ENCODE results near the gene CDCA5. TPM values are rescaled to one million over a fixed set of nuclear protein-coding genes. Genes with fewer than 3 reads are reported as not detected.

The CDCA5 gene
- total and polyA plus RNA-seq, 5 donors from 2014 or later: 0.78 to 3.2 (median 1.7) TPM

GRCh38 chr11:65107751-65108468 lies 24.1 kb upstream of the CDCA5 start:
- Mint-ChIP-seq H3K36me3 (peaks cover 22% of the 10 kb centered on the region), H3K9me3 (no peaks in the 10 kb centered on the region), H3K4me3 (no peak overlapping the region), H3K27me3 (no peaks in the 10 kb centered on the region), H3K27ac (no peak overlapping the region), H3K4me1 (peaks cover 4 to 43% (median 30%) of the 10 kb centered on the region in 4 donors)
- Histone ChIP-seq H3K36me3 (ENCODE audit: control insufficient read depth, insufficient read depth, low read length) (peaks cover 33% of the 10 kb centered on the region), H3K27me3 (ENCODE audit: control insufficient read depth, insufficient read depth, low read length) (no peaks in the 10 kb centered on the region), H3K27ac (ENCODE audit: insufficient read depth, low read length, poor library complexity, severe bottlenecking) (no peak overlapping the region), H3K4me3 (ENCODE audit: low read depth, low read length) (no peak overlapping the region), H3K4me1 (ENCODE audit: control insufficient read depth, insufficient read depth, low read length, poor library complexity, severe bottlenecking) (peaks cover 29% of the 10 kb centered on the region), H3K9me3 (ENCODE audit: control insufficient read depth in 2 of 2, low read length in 2 of 2) (no peaks in the 10 kb centered on the region)
- DNase-seq (no peak), ATAC-seq (ENCODE audit: low read depth in 2 of 2) (no peak)

- no peak for ATAC-seq (ENCODE audit: low read depth in 2 of 2)
These were observed 23.2 kb upstream of the CDCA5 start for GRCh38 chr11:65107078-65107477.

GRCh38 chr11:65104628-65105027 lies 20.8 kb upstream of the CDCA5 start:
- Mint-ChIP-seq H3K9me3 (no peaks in the 10 kb centered on the region), H3K27me3 (no peaks in the 10 kb centered on the region), H3K27ac (peak overlapping the region; percentile 63 to 79 (median 76)), H3K4me3 (no peak overlapping the region), H3K4me1 (peaks cover 9 to 27% (median 20%) of the 10 kb centered on the region in 4 donors), H3K36me3 (peaks cover 21% of the 10 kb centered on the region)
- DNase-seq: no peak
- no peak overlapping the region for H3K4me3 ChIP-seq (ENCODE audit: low read depth, low read length)
- H3K4me1 ChIP-seq (ENCODE audit: control insufficient read depth, insufficient read depth, low read length, poor library complexity, severe bottlenecking): no peaks in the 10 kb centered on the region
- no peaks in the 10 kb centered on the region for H3K9me3 ChIP-seq (ENCODE audit: control insufficient read depth in 2 of 2, low read length in 2 of 2)
- H3K27ac ChIP-seq (ENCODE audit: insufficient read depth, low read length, poor library complexity, severe bottlenecking): no peak overlapping the region
- H3K27me3 ChIP-seq (ENCODE audit: control insufficient read depth, insufficient read depth, low read length): no peaks in the 10 kb centered on the region
- ATAC-seq (ENCODE audit: low read depth in 2 of 2): no peak
- peaks cover 45% of the 10 kb centered on the region for H3K36me3 ChIP-seq (ENCODE audit: control insufficient read depth, insufficient read depth, low read length)

More at GRCh38 chr11:65107078-65107477, 23.2 kb upstream of the CDCA5 start:
- no peaks in the 10 kb centered on the region for H3K9me3 ChIP-seq (ENCODE audit: control insufficient read depth in 2 of 2, low read length in 2 of 2)
- H3K9me3 Mint-ChIP-seq: no peaks in the 10 kb centered on the region
- H3K27ac Mint-ChIP-seq: no peak overlapping the region
- no peak for DNase-seq
- H3K36me3 ChIP-seq (ENCODE audit: control insufficient read depth, insufficient read depth, low read length): peaks cover 40% of the 10 kb centered on the region
- H3K27me3 Mint-ChIP-seq: no peaks in the 10 kb centered on the region
- H3K27ac ChIP-seq (ENCODE audit: insufficient read depth, low read length, poor library complexity, severe bottlenecking): no peak overlapping the region
- H3K27me3 ChIP-seq (ENCODE audit: control insufficient read depth, insufficient read depth, low read length): no peaks in the 10 kb centered on the region
- H3K4me3 Mint-ChIP-seq: peak overlapping the region in 2 of 4 donors; percentile 63 to 83
- peaks cover 4 to 43% (median 30%) of the 10 kb centered on the region in 4 donors for H3K4me1 Mint-ChIP-seq
- peaks cover 21% of the 10 kb centered on the region for H3K4me1 ChIP-seq (ENCODE audit: control insufficient read depth, insufficient read depth, low read length, poor library complexity, severe bottlenecking)
- H3K4me3 ChIP-seq (ENCODE audit: low read depth, low read length): no peak overlapping the region
- peaks cover 22% of the 10 kb centered on the region for H3K36me3 Mint-ChIP-seq

GRCh38 chr11:65103476-65103875 lies 19.6 kb upstream of the CDCA5 start:
- Histone ChIP-seq H3K9me3 (ENCODE audit: control insufficient read depth in 2 of 2, low read length in 2 of 2) (no peaks in the 10 kb centered on the region), H3K36me3 (ENCODE audit: control insufficient read depth, insufficient read depth, low read length) (peaks cover 37% of the 10 kb centered on the region), H3K4me3 (ENCODE audit: low read depth, low read length) (no peak overlapping the region), H3K27me3 (ENCODE audit: control insufficient read depth, insufficient read depth, low read length) (no peaks in the 10 kb centered on the region), H3K4me1 (ENCODE audit: control insufficient read depth, insufficient read depth, low read length, poor library complexity, severe bottlenecking) (peaks cover under 1% of the 10 kb centered on the region), H3K27ac (ENCODE audit: insufficient read depth, low read length, poor library complexity, severe bottlenecking) (no peak overlapping the region)
- no peak overlapping the region for H3K4me3 Mint-ChIP-seq
- H3K4me1 Mint-ChIP-seq: peaks cover 9 to 27% (median 24%) of the 10 kb centered on the region in 4 donors
- H3K36me3 Mint-ChIP-seq: peaks cover 25% of the 10 kb centered on the region
- no peak for ATAC-seq (ENCODE audit: low read depth in 2 of 2)
- peak overlapping the region in 2 of 3 donors; percentile 65 to 68 for H3K27ac Mint-ChIP-seq
- H3K27me3 Mint-ChIP-seq: no peaks in the 10 kb centered on the region
- no peaks in the 10 kb centered on the region for H3K9me3 Mint-ChIP-seq
- no peak for DNase-seq

- Histone ChIP-seq H3K9me3 (ENCODE audit: control insufficient read depth in 2 of 2, low read length in 2 of 2) (no peaks in the 10 kb centered on the region), H3K36me3 (ENCODE audit: control insufficient read depth, insufficient read depth, low read length) (peaks cover 41% of the 10 kb centered on the region), H3K27me3 (ENCODE audit: control insufficient read depth, insufficient read depth, low read length) (no peaks in the 10 kb centered on the region), H3K4me1 (ENCODE audit: control insufficient read depth, insufficient read depth, low read length, poor library complexity, severe bottlenecking) (peaks cover 7% of the 10 kb centered on the region), H3K4me3 (ENCODE audit: low read depth, low read length) (no peak overlapping the region), H3K27ac (ENCODE audit: insufficient read depth, low read length, poor library complexity, severe bottlenecking) (no peak overlapping the region)
- Mint-ChIP-seq H3K9me3 (no peaks in the 10 kb centered on the region), H3K27me3 (no peaks in the 10 kb centered on the region), H3K36me3 (peaks cover 29% of the 10 kb centered on the region), H3K27ac (peak overlapping the region in 1 of 3 donors; percentile 14), H3K4me3 (no peak overlapping the region), H3K4me1 (peaks cover 9 to 31% (median 26%) of the 10 kb centered on the region in 4 donors)
- no peak for DNase-seq
- no peak for ATAC-seq (ENCODE audit: low read depth in 2 of 2)
These were observed 18.6 kb upstream of the CDCA5 start for GRCh38 chr11:65102142-65103095.

DNA sequence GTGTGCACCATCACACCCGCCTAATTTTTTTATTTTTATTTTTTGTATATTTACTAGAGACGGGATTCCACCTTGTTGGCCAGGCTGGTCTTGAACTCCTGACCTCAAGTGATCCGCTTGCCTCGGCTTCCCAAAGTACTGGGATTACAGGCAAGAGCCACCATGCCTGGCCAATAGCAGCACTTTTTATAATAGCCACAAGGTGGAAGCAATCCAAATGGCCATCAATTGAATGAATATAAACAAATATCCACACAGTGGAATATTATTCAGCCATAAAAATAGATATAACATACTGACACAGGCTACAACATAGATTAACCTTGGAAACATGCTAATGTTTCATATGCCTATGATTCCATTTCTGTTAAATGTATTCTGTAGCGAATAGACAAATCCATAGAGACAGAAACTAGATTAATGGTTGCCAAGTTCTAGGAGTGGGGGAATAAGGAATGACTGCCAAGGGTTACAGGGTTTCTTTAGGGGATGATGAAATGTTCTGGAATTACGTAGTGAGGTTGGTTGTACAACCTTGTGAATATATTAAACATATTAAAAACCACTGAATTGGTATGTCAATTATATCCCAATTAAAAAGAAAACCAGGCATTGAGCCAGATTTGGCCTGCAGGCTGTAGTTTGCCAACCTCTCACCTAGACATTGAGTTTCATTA lies 17.0 kb upstream of the CDCA5 start:
- Histone ChIP-seq H3K27ac (ENCODE audit: insufficient read depth, low read length, poor library complexity, severe bottlenecking) (no peak overlapping the region), H3K27me3 (ENCODE audit: control insufficient read depth, insufficient read depth, low read length) (no peaks in the 10 kb centered on the region), H3K9me3 (ENCODE audit: control insufficient read depth in 2 of 2, low read length in 2 of 2) (no peaks in the 10 kb centered on the region), H3K4me1 (ENCODE audit: control insufficient read depth, insufficient read depth, low read length, poor library complexity, severe bottlenecking) (peaks cover 20% of the 10 kb centered on the region), H3K4me3 (ENCODE audit: low read depth, low read length) (no peak overlapping the region), H3K36me3 (ENCODE audit: control insufficient read depth, insufficient read depth, low read length) (peaks cover 40% of the 10 kb centered on the region)
- peaks cover 11 to 39% (median 22%) of the 10 kb centered on the region in 4 donors for H3K4me1 Mint-ChIP-seq
- peaks cover 21% of the 10 kb centered on the region for H3K36me3 Mint-ChIP-seq
- H3K4me3 Mint-ChIP-seq: peak overlapping the region in 1 of 4 donors; percentile 15
- no peak overlapping the region for H3K27ac Mint-ChIP-seq
- ATAC-seq (ENCODE audit: low read depth in 2 of 2): no peak
- DNase-seq: no peak
- H3K9me3 Mint-ChIP-seq: peaks cover 0 to under 1% (median 0%) of the 10 kb centered on the region in 7 donors
- H3K27me3 Mint-ChIP-seq: no peaks in the 10 kb centered on the region

DNA sequence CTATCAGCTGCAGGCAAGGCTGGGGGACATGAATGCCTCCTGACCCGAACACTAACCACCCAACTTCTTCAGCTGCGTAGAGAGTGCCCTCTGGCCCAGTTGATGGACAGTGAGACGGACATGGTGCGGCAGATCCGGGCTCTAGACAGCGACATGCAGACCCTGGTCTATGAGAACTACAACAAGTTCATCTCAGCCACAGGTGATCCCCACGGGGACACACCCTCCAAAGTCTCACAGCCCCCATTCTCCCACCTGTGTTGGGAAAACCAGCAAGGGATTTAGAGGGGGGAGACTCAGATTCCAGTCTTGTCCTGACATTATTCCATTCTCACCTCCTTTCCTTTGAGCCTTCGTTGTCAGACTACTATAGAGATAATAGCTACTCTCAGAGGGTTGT lies 13.1 kb upstream of the CDCA5 start:
- Mint-ChIP-seq H3K4me1 (peaks cover 8 to 30% (median 12%) of the 10 kb centered on the region in 4 donors), H3K27ac (peak overlapping the region in 2 of 3 donors; percentile 93 to 96), H3K9me3 (peaks cover 0 to 2% (median 0%) of the 10 kb centered on the region in 7 donors), H3K4me3 (peak overlapping the region; percentile 88 to 96 (median 92)), H3K36me3 (peaks cover 11% of the 10 kb centered on the region), H3K27me3 (no peaks in the 10 kb centered on the region)
- H3K27me3 ChIP-seq (ENCODE audit: control insufficient read depth, insufficient read depth, low read length): no peaks in the 10 kb centered on the region
- no peaks in the 10 kb centered on the region for H3K9me3 ChIP-seq (ENCODE audit: control insufficient read depth in 2 of 2, low read length in 2 of 2)
- H3K4me1 ChIP-seq (ENCODE audit: control insufficient read depth, insufficient read depth, low read length, poor library complexity, severe bottlenecking): peaks cover 24% of the 10 kb centered on the region
- H3K4me3 ChIP-seq (ENCODE audit: low read depth, low read length): peak overlapping the region; percentile 82
- ATAC-seq (ENCODE audit: low read depth in 2 of 2) (no peak), DNase-seq (no peak)
- peak overlapping the region; percentile 88 for H3K27ac ChIP-seq (ENCODE audit: insufficient read depth, low read length, poor library complexity, severe bottlenecking)
- peaks cover 16% of the 10 kb centered on the region for H3K36me3 ChIP-seq (ENCODE audit: control insufficient read depth, insufficient read depth, low read length)
